AG08396 (cell line): Measurements from ENCODE around the gene GCLM.

Source experiments
- DNase-seq: peaks from one replicate; pipeline ENCODE4 v3.0.0; 2012; ENCODE audit warnings: low spot score, mixed read lengths

The GCLM gene

DNA sequence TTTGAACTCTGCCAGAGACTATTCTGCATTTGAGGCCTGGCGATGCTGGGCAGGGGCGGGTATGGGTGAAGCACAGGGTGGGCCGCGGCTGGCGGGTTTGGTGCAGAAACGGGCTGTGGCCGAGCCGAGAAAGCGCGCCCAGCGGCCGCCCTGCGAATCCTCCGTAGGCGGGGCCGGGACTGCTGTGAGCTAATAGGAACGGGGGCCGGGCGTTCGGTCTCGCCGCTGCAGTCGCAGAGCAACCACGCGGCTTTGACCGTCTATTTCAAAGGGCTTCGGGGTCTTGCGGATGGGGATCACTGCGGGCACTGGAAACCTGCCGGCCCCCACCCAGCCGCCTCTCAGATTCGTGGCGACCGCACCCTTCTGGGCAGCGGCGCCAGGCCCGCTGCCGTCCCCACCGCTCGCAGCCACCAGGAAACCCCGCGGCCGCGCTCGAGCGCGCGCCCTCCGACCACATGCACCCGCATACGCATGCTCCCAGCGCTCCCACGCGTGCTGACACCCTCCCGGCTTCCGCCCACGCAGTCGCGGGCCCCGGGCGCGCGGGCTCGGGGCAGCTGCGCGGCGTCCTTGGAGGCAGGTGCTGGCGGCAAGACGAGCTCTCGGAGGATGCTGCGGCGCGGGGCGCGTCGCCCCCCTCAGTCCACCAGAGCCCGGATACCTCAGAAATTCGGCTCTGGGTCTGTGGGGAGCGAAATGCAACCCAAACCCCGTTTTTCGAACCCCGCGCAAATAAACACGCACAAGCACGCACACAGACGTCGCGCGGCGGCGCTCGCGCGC lies 62.8 kb downstream of the GCLM start:
- DNase-seq = peak; percentile 85

DNA sequence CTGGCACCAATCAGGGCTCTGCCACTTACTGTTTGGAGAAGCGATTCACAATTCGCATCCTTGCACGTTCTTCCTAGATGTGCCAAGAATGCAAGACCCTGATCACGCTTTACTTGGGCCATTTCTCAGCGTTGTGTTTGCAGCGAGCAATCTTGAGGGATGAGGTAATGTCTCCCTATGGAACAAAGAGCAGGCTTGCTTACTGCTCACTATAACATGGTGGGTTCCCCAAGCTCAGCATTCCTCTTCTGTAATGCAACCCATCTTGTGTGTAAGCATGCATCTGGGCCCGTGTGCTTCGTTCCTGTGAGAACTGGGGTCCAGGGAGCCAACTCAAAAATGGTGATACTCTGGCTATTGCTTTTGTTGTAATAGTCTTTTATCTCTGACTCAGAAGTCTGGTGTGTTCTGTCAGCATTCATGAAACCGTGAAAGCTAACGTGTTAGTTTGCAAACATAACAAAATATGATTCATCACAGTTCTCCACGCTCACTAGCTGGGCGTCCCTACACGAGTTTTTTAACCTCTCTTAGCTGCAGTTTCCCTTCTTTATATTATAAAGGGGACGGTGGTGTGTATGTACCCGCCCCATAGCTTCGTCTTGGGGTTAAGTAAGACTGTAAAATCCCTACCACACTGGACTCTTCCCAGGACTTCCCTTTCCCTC lies 63.6 kb downstream of the GCLM start:
- DNase-seq = peak; percentile 72

DNA sequence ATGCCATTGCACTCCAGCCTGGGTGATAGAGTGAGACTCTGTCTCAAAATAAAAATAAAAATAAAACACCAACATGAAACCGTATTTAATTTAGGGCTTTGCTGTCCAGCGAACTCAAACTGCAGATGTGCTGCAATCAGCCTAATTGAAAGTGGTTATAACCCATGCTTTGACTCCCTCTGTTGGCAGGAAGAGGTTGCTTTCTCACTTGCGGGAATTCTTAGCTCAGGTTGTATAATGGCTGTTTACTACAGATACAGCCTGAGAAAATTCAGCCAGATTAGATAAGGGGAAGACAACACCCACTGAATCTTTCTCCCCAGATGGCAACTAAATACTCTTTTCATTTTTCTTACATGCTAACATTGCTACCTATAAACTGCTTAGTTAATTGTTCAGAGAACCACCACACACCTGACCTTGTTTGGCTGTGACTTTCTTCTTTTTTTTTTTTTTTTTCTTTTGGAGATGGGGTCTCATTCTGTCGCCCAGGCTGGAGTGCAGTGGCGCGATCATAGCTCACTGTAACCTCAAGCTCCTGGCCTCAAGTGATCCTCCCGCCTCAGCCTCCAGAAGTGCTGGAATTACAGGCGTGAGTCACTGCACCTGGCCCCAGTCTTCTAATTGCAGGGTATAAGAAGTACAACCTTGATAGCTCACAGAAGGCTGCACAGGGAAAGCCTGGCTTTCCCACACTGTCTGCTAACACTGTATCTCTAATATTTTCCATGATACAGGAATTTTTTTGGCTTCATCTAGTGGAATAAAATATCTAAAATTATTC lies 64.8 kb downstream of the GCLM start:
- DNase-seq = peak; percentile 70

DNA sequence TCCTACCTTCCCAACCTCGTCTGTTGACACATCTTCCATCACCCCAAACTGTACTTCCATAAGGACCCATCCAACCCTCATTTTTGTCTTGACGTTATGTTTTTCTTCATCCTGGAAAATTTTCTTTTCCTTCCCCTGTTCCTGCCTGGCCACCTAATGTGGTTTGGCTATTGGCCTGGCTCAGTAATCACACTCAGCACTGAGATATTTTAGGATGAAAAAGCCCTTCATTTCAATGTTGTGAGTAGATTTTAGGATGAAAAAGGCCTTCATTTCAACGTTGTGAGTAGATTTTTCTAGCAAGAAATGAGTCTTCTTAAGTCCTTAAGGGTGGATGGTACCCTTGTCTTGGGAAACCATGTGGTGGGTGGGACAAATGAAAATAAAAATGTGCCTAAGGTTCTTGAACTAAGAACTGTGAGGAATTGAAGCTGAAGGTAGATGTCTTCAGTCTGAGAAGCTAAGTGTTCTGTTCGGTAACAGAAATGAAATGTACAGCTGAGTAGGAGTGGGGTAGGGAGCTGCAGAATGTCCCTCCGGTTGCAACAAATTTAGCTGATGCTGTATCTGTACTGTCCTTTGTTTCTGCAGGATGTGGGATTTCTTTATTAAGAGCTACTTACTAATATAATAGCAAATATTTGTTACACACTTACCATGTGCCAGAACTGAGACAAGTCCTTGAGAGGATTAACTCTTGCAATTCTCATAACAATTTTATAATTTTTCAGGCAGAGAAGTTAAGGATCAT lies 66.3 kb downstream of the GCLM start:
- DNase-seq = peak; percentile 23

DNA sequence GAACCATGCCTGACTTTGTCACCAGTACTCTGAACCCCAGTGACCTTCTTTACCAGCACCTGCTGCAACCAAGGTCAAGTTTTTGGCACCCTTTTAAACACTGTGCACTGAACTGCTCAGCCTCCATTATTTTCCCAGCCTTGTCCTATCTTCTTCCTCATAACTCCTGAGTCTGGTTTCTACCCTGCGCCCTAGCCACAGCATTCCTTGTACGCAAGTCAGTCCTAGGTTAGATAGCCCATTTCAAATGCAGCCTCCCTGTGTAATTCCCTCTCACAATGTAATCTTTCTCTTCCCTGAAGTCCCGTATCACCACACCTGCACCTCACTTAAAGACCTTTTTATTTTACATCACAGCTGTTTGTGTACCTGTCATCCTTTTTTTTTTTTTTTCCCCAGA lies 67.5 kb downstream of the GCLM start:
- no peak for DNase-seq

DNA sequence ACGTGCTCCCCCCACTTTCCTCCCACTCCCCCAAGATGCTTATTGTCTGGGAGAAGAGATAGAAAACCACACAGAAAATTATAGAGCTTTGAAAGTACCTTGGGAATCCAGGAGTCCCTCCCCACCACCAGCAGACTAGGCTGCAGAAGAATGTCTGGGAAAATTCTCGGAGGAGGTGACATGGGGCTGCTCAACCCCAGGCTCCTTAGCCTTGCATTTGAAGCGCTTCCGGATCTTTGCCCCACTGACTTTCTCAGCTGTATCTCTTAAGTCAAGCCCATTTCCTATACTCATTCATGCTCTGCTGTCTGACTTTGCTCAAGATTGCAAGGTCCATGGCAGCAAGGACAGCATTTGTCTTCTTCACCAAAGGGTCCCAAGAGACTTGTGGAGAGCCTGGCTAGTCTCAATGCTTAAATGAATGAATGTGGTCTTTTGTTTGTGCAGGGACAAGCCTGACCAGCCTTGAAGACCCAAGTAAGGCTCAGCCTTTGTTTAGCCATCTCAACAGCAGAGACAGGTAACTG lies 68.2 kb downstream of the GCLM start:
- DNase-seq = no peak

DNA sequence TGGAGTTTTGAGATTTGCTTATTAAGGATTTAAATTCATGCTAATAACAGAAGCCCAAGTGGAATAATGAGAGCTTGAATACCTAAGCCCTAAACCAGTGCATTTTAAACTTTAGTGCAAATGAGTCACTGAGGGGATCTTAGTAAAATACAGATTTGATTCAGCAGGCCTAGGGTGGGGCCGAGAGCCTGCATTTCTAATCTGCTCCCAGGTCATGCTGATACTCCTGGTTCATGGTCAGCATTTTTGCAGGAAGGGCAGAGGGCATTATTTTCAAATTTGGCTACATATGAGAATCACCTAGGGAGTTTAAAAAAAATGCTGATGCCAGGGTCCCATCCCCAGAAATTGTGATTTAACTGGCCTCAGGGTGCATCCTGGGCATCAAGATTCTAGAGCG lies 69.5 kb downstream of the GCLM start:
- no peak for DNase-seq

DNA sequence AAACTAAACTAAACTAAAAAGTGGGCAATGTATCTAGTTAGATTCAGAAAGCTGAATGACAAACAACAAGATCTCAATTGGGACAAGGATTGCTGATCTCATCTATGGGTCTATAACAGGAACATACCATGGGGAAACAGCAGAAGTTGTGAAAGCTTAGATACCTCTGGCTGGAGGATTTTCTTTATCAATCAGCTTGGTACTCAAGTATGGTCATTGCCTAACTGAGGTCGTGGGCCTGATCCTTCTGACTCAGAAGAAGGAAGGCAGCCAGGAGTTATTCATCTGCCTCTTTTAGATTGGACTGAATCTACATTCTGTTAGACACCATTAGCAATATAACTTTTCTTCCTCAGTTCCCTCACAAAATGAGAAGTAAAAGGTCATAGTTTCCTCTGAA lies 69.9 kb downstream of the GCLM start:
- peak; percentile 75 for DNase-seq

DNA sequence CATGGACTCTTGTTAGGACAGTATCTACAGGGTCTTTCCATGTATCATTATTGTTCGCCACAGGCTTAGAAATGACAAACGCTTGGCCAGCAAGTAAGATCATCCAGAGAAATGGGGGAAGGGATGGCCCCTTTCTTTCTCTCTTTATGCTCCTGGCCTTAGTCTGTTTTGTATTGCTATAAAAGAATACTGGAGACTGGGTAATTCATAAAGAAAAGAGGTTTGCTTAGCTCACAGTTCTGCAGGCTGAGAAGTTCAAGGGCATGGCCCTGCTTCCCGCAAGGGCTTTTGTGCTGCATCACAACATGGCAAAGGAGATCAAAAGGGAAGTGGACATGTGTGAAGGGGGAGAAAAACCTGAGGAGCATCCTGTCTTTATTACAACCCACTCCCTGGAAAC lies 71.3 kb downstream of the GCLM start:
- no peak for DNase-seq
